Gastrocnemius medialis (tissue), 4 donors: Measurements from ENCODE around the gene NPY2R. TPM values are rescaled to one million over a fixed set of nuclear protein-coding genes. Genes with fewer than 3 reads are reported as not detected.

Experiments used
- ATAC-seq, 2 donors: fragments of 150-250 bp; one replicate each; pipeline ENCODE4 v1.9.1; 2016
- DNase-seq, 2 donors: peaks; one replicate each; pipeline ENCODE4 v3.0.0-alpha.2; 2019
- H3K27ac ChIP-seq, 4 donors: fragments of 200-600 bp; sonication (generic); 1 replicate in 1 of 4; 2 replicates in 3 of 4; pipeline ENCODE4 v1.5.1; 2016 to 2018; ENCODE audit warnings: mild to moderate bottlenecking in 2 of 4, moderate library complexity in 1 of 4
- H3K27me3 ChIP-seq, 3 donors: fragments of 200-600 bp; sonication (generic) in 2 of 3; 1 replicate in 1 of 3; 2 replicates in 2 of 3; pipeline versions ENCODE4 v1.5.1 to v1.6.0; 2016 to 2019; ENCODE audit warnings: mild to moderate bottlenecking in 1 of 3, moderate library complexity in 1 of 3
- H3K36me3 ChIP-seq, 2 donors: fragments of 200-600 bp; sonication (generic) in 1 of 2; one replicate each; pipeline ENCODE4 v1.5.1; 2017 to 2018
- H3K4me1 ChIP-seq, 2 donors: fragments of 200-600 bp; sonication (generic) in 1 of 2; one replicate each; pipeline ENCODE4 v1.5.1; 2016 to 2017; ENCODE audit warnings: mild to moderate bottlenecking in 2 of 2
- H3K4me3 ChIP-seq, 4 donors: fragments of 200-600 bp; sonication (generic) in 3 of 4; 1 replicate in 1 of 4; 2 replicates in 3 of 4; pipeline ENCODE4 v1.5.1; 2016 to 2019; ENCODE audit warnings: mild to moderate bottlenecking in 2 of 4
- H3K9me3 ChIP-seq, 3 donors: fragments of 200-600 bp; sonication (generic) in 2 of 3; 1 replicate in 1 of 3; 2 replicates in 2 of 3; pipeline ENCODE4 v1.5.1; 2016 to 2019
- CTCF ChIP-seq, 5 experiments: fragments of 450-650 bp in 3 of 5; fragments of 200-600 bp in 2 of 5; sonication (generic) in 2 of 5; IDR thresholded peaks in 4 of 5; conservative IDR thresholded peaks in 1 of 5; 1 replicate in 4 of 5; 2 replicates in 1 of 5; pipeline ENCODE4 v1.5.1; 2016 to 2019; ENCODE audit warnings: antibody characterized with exemption in 5 of 5, mild to moderate bottlenecking in 3 of 5, moderate library complexity in 3 of 5
- POLR2A ChIP-seq, 2 donors: fragments of 450-650 bp; IDR thresholded peaks; one replicate each; pipeline ENCODE4 v1.6.1; 2017; ENCODE audit warnings: antibody characterized with exemption in 2 of 2, mild to moderate bottlenecking in 2 of 2, moderate library complexity in 2 of 2
- in situ Hi-C, 4 donors: fragments of 200-750 bp; cut with MboI; loops; one replicate each; pipeline versions ENCODE4 v1.15.0 to v1.8.0; 2017; ENCODE audit warnings: low sequenced_read_pairs in 4 of 4
- intact Hi-C: fragments of 100-400 bp; cut with DNase I; formaldehyde crosslinking; loops from one replicate; pipeline ENCODE4 v1.15.1; 2023; ENCODE audit warnings: low total_unique reads
- total RNA-seq, 4 donors: library from RNA; depleted of rRNA; stranded (reverse); fragments of >200 nt; gene quantifications; one replicate each; pipeline versions ENCODE4 v1.1.0 to v1.2.3, GENCODE V29; 2016

The NPY2R gene
- total RNA-seq, 4 donors from 2014 or later = not detected

GRCh38 chr4:155252327-155252726, 43.9 kb downstream of the NPY2R start:
- in situ Hi-C loops (no loop called here), intact Hi-C loops (no loop called here)
- ATAC-seq = no peak
- Histone ChIP-seq H3K27ac (no peak overlapping the region), H3K9me3 (no peaks in the 10 kb centered on the region), H3K27me3 (no peaks in the 10 kb centered on the region), H3K4me1 (no peaks in the 10 kb centered on the region), H3K4me3 (no peak overlapping the region), H3K36me3 (no peaks in the 10 kb centered on the region)
- no peak for TF ChIP-seq POLR2A (IDR thresholded peaks at IDR 0.05)
- TF ChIP-seq CTCF (IDR thresholded peaks at IDR 0.05 in 4 of 5, conservative IDR thresholded peaks at IDR 0.05 in 1 of 5) = no peak
- no peak for DNase-seq

- Histone ChIP-seq H3K27ac (no peak overlapping the region), H3K4me3 (no peak overlapping the region), H3K9me3 (no peaks in the 10 kb centered on the region), H3K27me3 (no peaks in the 10 kb centered on the region), H3K4me1 (no peaks in the 10 kb centered on the region), H3K36me3 (no peaks in the 10 kb centered on the region)
- TF ChIP-seq POLR2A (IDR thresholded peaks at IDR 0.05) (no peak), CTCF (IDR thresholded peaks at IDR 0.05 in 4 of 5, conservative IDR thresholded peaks at IDR 0.05 in 1 of 5) (no peak)
- in situ Hi-C loops = no loop called here
- ATAC-seq = no peak
- intact Hi-C loops = no loop called here
- no peak for DNase-seq
These were observed 55.0 kb downstream of the NPY2R start for GRCh38 chr4:155263480-155263879.

DNA sequence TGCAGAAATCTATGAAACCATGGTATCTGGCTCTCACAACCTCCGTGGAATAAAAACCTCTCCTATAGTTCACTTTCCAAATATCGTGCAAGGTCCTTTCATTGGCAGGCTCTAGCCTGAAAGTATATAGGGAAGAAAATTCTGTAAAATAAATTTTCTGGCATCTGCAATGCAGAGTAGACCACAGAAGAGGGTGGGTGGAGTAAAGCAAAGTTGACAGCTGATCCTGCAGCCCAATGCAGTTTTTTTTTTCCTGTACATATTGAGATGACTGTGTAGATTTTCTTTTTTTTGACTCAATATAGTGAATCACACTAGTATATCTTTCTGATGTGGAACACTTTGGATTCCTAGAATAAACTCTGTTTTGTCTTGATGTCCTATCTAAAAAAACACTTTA, 56.7 kb downstream of the NPY2R start:
- ATAC-seq (no peak), DNase-seq (no peak)
- Histone ChIP-seq H3K36me3 (no peaks in the 10 kb centered on the region), H3K27ac (no peak overlapping the region), H3K4me3 (no peak overlapping the region), H3K4me1 (no peaks in the 10 kb centered on the region), H3K9me3 (no peaks in the 10 kb centered on the region), H3K27me3 (no peaks in the 10 kb centered on the region)
- no peak for TF ChIP-seq POLR2A (IDR thresholded peaks at IDR 0.05)
- TF ChIP-seq CTCF (IDR thresholded peaks at IDR 0.05 in 4 of 5, conservative IDR thresholded peaks at IDR 0.05 in 1 of 5) = no peak
- intact Hi-C loops (no loop called here), in situ Hi-C loops (no loop called here)

Other genes starting within 250 kb of the NPY2R start
- gene MAP9, start 168.3 kb downstream of the NPY2R start, total RNA-seq = under 1 TPM in 3 of 4 donors, not detected in 1; 0.23 to 0.71 (median 0.41) TPM